COR-L47 (cell line): ENCODE results near the gene PGBD4.

Experiments
- DNase-seq: peaks from one replicate; lab custom pipeline; 2025; lab: John Stamatoyannopoulos, UW

The PGBD4 gene

DNA sequence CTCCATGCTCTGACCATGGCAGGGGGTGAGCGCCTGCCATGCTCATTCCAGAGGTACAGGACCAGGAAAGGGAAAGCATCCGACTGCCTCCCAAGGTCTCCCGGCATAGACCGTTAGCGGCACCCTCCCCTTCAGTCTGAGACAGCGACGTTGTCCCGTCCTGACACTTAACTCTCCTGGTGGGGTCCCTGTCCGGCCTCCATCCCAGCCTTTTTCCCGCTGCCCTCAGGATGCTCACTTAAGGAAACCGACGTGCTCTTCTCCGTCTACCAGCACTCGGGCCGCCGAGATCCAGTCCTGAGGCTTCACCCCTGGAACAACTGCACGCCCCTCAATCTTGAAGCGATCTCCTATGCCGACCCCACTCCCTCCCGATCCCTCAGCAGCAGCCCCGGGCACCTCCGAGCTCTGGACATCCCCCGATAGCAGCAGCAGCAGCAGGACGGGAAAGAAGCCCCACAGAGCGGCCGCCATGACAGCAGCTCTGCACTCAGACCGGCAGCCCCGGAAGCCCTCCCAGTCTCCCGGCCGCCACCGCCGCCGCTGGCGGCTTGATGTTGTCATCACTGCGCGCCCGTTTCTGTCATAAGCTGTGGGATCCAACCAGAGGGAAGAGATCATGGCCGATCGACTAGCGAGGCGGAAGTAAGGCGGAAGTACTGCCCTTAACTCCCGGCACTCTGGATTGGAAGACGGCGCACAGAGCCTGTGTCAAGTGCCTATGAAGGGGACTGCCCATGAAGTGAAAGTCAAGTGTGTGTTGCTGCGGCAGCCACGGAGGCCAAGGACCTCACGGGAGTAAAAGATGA lies at the start of gene PGBD4, which contains the start of gene EMC7:
Gene PGBD4 (plus strand): TSS at position 718 of the 809 bp plus-strand sequence. CDS start 449 bp downstream, outside the sequence.
Gene EMC7 (minus strand): TSS at position 497 of the 809 bp plus-strand sequence. CDS start 23 bp downstream, at position 474.
- peak; percentile 98 for DNase-seq

DNA sequence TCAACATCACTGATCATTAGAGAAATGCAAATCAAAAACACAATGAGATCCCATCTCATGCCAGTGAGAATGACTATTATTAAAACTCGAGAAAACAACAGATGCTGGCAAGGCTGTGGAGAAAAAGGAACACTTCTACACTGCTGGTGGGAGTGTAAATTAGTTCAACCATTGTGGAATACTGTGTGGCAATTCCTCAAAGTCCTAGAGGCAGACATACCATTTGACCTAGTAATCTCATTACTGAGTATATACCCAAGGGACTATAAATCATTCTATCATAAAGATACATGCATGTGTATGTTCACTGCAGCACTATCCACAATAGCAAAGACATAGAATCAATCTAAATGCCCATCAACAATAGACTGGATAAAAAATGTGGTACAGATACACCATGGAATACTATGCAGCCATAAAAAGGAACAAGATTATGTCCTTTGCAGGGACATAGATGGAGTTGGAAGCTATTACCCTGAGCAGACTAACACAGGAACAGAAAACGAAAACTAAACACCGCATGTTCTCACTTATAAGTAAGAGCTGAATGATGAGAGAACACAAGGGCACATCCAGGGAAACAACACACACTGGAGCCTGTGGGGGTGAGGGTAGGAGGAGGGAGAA lies 47.7 kb upstream of the PGBD4 start:
- DNase-seq: no peak

DNA sequence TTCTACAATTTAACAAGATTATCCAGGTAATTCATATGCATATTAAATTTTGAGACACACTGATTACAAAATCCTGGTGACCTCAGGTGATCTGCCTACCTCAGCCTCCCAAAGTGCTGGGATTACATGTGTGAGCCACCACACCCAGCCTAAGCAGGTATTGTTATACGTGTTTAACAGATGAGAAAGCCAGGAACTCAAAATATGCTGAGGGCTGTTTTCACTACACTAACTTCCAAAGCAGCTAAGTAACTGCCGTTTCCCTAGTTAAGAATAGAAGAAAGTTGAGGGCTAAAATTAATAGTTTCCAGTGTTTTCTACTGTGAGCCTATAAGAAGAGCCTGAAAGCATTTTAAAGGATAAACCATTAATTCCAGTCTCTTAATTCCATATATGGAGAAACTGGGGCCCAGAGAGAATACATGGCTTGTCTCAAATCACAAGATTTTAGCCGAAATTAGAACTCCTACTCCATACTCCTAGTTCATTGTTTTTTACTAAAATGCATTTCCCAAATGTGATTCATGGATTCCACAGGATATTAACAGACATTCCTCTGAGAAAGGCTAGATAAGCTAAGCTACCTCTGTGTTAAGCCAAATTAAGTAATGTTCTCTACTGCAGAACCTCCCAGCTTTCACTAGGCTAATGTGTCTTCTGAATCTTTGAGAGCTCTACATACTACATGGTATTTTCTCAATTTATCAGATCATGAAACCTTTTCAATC lies 45.9 kb upstream of the PGBD4 start:
- DNase-seq: no peak

DNA sequence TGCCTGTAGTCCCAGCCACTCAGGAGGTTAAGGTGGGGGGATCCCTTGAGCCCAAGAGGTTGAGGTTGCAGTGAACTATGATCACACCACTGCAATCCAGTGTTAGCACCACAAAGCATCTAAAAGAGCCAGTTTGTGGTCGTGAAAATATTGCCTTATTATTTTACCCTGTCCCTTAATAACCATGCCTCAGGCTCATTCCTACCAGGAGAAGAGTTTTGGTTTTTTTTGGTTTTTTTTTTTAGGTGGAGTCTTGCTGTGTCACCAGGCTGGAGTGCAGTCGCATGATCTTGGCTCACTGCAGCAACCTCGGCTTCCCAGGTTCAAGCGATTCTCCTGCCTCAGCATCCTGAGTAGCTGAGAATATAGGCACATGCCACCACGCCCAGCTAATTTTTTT lies 45.0 kb upstream of the PGBD4 start:
- DNase-seq: no peak

DNA sequence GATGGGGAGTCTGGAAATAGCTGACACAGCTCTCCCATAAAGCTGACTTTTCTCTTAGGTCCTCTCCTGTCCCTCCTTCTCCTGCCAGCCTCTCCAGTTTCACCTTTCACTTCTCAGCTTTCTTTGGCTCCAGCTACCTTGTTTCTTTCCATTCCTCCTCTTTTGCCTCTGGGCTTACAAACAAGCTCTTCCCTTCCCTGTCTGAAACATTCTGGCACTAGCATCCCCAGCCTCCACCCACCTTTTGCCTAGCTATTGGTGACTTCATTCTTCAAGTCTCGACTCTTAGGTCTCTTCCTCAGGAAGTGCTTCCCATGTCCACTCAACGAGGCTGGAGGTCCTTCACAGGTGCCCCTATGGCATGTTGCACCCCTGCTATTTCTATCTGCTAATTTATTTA lies 42.4 kb upstream of the PGBD4 start:
- DNase-seq: no peak

DNA sequence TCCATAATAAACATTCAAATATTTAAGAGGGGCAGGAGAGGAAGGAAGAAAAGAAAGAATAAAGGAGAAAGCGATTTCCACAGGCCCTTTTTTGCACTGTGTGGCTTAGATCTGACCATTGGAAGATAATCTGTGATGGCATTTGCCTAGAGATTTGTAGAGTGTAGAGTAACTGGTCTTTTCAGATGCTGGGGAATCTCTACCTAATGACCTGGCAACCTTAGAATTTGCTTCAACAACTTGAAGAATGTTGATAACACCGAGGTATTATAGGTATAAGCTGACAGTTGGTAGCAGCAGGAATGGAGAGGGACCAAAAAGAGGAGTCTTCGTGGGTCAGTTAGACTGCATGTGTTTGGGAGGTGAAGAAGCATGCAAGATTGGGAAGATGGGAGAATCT lies 41.9 kb upstream of the PGBD4 start:
- no peak for DNase-seq

DNA sequence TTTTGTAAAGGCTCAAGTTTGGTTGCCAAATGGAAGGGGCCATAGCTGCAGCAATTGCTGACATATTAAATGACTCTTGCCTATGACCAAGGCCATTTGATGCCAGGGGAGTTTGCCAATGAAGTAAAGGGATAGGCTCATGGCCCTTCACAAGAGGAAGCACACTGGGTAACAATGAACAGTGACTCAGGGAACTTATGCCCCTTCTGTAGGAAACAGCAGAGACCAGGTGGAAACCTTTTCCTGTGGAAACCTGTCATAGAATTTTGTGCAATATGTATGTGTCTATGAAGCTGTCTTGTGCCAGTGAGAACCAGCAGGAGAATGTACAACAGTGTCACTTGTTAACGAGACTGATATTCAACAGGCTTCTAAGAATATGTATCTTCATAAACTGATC lies 37.4 kb upstream of the PGBD4 start:
- no peak for DNase-seq

DNA sequence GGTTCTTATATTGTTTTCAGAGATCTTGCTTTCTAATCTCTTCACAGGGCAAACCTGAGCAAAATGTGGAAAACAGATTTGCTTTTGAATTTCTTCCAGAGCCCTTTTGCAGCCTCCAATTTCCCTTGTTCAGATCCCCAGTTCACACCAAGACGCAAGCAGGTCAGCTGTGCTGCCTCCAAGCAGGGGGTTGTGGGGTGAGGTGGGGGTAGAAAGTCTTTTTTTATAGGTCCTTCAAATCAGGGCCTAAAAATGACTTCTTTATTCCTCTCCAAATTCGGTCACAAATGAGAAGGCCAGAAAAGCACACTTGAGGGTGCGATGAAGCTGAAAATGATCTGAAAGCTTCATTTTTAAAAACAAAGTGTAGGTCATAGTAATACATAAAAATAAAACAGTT lies 36.6 kb upstream of the PGBD4 start:
- DNase-seq: no peak

DNA sequence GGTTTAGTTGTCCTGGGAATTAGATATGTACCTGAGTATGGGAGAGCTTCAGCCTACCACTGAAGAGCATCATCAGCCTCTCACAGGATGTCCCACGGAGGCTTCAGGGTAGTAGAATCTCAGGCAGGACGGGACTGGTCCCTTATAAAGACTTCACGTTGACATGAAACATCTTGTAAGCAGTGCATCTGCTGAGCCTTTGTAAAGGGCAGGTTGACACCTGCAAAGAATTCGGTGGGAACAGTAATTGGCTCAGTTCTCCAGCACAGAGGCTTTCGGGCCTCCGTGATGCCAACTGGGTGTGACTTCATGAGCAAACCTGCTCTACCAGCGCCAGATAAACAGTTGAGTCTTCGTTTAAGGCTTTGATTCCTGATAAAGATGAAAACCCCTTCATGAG lies 35.9 kb upstream of the PGBD4 start:
- DNase-seq: no peak

DNA sequence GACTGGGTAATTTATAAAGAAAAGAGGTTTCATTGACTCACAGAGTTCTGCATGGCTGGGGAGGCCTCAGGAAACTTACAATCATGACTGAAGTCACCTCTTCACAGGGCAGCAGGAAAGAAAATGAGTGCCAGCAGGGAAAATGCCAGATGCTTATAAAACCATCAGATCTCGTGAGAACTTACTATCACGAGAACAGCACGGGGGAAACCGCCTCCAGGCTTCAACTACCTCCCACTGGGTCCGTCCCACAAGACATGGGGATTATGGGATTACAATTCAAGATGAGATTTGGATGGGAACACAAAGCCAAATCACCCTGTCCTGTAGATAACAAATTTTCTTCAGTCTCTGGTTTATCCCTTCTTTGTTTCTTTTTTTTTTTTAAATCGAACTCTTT lies 31.9 kb upstream of the PGBD4 start:
- no peak for DNase-seq

DNA sequence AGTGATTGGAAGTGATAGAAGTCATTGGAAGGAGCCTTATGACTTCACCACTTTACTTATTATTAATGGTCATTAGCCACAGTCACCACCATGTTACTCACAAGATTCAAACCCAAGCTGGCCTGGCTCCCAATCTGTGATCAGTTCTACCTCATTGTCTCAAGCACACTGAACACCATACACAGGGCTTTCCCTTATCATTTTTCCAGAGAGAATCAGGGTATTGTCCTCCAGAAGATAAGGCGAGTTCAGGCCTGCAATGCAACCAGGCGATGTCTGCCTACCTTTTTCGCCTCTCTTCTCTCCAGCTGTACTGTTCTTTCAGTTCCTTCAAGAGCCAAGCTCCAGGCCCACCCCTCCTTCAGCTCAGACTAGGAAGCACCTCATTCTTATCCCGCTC lies 25.1 kb upstream of the PGBD4 start:
- no peak for DNase-seq

DNA sequence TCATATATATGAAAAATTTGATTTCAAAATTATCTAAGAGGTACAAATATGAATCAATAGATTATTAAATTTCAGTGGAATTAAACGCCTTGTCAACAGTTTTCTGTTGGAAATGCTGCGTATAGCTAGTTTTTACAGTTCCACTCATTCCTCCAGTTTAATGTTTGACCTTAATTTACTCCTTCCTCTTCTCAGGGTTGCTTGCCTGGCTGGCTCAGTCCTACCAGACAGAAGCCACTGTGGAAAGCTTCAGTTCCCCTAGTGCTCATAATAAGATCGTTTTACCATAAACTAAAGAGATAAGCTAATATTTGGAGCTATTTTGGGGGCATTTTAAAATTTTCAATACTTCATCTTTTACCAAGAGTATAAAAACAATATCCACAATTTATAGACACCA lies 23.0 kb upstream of the PGBD4 start:
- no peak for DNase-seq

DNA sequence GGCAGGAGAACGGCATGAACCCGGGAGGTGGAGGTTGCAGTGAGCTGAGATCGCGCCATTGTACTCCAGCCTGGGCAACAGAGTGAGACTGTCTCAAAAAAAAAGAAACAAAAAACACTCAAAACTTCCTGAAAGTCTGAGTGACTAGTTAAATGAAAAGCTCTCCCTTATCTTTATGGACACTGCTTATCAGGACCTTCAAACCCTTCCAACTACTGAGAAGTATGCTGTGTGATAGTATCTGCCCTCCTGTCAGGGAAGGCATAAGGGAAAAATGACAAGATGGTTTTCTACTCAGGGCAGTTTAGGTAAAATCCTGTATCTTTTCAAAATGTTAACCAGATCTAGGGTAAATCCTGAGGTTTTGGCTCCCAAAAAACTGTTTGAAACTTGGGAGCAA lies 22.0 kb upstream of the PGBD4 start:
- no peak for DNase-seq

DNA sequence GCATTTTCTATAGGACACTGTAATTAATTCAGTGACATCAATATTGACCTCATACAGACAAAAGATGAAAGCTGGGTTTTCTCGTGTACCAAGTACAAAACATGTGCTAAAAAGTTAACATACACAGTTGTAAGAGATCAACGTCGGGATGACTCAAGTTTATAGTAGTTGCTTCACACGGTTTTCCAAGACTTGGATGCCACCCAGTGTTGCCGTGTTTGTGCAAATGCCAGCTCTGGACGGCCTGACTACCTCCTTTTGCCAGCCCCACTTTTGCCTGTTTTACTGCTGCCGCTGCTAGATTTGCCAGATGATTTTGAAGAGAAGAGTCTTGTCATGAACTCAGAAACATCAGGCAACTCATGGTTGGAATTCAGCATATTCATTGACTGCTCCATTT lies 17.8 kb upstream of the PGBD4 start:
- no peak for DNase-seq

DNA sequence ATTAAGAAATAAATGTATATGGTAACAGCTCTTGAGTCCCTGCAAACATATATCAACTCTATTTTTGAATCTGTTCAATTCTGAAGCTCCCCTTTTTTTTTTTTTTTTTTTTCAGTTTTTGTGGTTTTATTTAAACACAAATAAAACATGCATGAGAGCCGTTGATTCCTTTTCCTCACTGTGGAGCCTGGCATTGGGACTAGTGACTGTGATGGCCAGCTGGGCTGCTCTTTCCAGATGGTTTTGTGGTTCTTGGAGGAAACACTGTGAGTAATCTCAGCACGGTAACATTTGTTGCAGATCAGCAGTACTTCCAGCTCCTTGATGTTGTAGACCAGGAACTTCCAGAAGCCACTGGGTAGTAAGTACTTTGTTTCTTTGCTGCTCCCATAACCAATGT lies 16.1 kb upstream of the PGBD4 start:
- no peak for DNase-seq

DNA sequence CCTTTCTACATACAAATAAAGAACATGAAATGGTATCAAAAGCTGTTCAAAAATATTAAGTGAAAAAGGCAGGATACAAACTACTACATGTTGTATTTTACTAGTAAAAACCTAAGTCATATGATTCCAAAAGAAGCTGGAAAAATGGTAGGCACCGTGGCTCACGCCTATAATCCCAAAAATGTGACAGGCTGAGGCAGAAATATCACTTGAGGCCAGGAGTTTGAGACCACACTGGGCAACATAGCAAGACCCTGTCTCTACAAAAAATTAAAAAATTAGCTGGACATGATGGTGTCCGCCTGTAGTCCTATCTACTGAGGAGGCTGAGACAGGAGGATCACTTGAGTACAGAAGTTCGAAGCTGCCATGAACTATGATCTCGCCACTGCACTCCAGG lies 2.0 kb upstream of the PGBD4 start:
- DNase-seq: no peak

DNA sequence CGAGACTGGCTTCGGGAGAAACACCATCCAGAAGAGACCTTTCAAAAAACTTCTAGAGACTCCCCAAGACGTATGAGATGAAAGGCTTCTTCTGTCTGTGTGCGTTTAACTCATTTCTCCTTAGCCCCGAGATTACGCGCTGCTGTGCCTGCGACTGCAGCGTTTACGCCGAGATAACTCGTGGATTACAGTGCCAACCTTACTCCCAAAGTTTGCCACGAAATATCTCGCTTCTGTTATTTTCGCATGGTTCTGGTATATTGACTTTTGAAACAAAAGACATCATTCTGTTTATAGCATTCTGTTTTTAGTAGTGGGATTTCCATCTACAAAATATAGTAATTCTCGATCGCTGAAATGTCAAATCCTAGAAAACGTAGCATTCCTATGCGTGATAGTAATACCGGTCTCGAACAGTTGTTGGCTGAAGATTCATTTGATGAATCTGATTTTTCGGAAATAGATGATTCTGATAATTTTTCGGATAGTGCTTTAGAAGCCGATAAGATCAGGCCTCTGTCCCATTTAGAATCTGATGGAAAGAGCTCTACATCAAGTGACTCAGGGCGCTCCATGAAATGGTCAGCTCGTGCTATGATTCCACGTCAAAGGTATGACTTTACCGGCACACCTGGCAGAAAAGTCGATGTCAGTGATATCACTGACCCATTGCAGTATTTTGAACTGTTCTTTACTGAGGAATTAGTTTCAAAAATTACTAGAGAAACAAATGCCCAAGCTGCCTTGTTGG lies 467 bp downstream of the PGBD4 start:
- DNase-seq: no peak

DNA sequence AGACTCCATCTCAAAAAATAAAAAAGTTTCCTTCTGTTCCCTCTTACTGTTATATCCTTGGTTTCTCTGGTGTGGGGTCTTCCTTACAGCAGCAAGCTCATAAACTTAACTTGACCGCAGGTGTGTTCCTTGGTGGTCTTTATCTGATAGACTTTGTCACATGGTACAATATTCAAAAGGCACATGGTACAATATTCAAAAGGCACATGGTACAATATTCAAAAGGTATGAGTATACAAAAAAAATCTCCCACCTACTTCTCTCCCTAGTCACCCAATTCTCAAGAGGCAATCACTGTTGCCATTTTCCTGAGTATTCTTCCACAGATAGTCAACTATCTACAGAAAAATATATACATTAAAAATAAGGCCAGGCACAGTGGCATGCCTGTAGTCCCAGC lies 4.5 kb downstream of the PGBD4 start:
- DNase-seq: no peak

DNA sequence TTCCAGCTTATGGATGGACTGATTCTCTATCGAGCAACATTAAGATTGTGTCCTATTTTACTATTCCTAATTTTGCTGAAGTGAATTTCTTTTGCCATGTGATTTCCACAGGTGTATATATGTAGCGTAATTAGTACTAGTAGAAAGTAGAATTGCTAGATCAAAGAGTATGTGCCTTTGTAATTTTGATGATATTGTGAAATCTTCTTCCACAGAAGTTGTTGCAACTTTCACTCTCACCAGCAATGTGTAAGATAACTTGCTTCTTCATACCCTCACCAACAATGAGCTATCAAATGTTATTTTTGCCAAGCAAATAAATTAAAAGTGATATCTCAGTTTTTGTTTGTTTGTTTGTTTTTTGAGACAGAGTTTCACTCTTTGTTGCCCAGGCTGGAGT lies 5.4 kb downstream of the PGBD4 start:
- DNase-seq: no peak

DNA sequence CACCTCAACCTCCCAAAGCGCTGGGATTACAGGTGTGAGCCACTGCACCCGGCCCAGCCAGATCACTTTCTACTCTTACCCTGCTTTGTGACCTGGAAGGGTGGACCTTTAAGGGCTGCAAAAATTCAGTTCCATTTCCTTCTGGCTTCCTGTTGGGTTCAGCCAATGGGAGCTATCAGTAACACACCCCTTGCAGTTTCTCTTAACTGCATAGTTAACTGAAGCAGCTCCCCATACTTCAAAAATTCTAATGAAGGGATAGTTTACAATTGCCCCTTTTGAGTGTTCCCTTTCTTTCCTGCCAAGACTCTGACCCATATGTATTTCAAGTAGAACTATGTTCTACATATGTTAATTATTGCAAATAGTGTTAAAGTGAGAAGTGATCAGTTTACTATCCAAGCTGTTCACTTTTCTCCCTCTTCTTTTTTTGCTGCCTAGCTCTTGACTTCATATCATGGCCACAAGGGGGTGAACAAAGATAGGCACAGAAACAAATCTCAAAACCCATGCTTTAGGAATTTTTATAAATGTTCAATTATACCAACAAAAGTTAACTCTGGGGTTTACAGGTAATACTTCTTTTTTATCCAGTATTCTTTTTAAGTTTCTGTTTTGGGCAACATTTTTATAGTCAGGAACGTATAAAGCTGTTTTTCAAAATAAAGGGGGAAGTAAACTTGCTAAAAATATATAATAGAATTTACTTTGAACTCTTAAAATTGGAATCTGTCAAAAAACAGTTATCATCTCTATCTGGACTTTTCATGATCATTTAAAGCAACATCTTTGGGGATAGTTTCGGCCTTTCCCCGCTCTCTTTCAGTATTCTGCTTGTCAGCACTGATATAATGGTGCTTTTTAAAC lies 8.1 kb downstream of the PGBD4 start:
- no peak for DNase-seq

DNA sequence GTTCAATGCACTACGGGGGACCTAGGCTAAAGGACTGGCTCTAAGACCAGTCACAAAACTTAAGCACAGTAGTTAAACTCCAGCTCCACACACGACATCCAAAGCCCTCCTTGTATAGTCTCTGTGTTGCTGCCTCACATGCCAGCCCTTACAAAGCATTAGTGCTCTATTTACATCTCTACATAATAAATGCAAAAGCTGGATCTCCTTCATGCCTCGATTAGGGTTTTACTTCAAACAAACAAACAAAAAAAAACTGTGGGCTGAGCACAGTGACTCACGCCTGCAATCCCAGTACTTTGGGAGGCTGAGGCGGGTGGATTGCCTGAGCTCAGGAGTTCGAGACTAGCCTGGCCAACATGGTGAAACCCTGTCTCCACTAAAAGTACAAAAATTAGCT lies 9.6 kb downstream of the PGBD4 start:
- no peak for DNase-seq
